ENCODE measurements around the gene LHX4.

GRCh38 chr1:180270530-180271271 lies 40.6 kb downstream of the LHX4 start:
- TF ChIP-seq SNAI2 (CRISPR knock-in tag; IDR thresholded peaks at IDR 0.05) (no peak), ZC3H10 (CRISPR knock-in tag; IDR thresholded peaks at IDR 0.05) (no peak), BACH2 (CRISPR knock-in tag; IDR thresholded peaks at IDR 0.05; ENCODE audit: borderline replicate concordance) (no peak), CSRNP3 (CRISPR knock-in tag; IDR thresholded peaks at IDR 0.05) (no peak), ZFP30 (CRISPR knock-in tag; IDR thresholded peaks at IDR 0.05) (no peak), ZFP3 (CRISPR knock-in tag; IDR thresholded peaks at IDR 0.05) (no peak), CSDC2 (CRISPR knock-in tag; IDR thresholded peaks at IDR 0.05) (no peak), POU6F1 (CRISPR knock-in tag; IDR thresholded peaks at IDR 0.05; ENCODE audit: borderline replicate concordance, low read depth) (no peak), TCF4 (CRISPR knock-in tag; IDR thresholded peaks at IDR 0.05; ENCODE audit: borderline replicate concordance) (no peak), ESRRG (CRISPR knock-in tag; IDR thresholded peaks at IDR 0.05) (no peak), ARNTL (CRISPR knock-in tag; IDR thresholded peaks at IDR 0.05; ENCODE audit: borderline replicate concordance, low read depth) (no peak), ISL1 (CRISPR knock-in tag; IDR thresholded peaks at IDR 0.05) (no peak)
- TF ChIP-seq, protein P1, sequence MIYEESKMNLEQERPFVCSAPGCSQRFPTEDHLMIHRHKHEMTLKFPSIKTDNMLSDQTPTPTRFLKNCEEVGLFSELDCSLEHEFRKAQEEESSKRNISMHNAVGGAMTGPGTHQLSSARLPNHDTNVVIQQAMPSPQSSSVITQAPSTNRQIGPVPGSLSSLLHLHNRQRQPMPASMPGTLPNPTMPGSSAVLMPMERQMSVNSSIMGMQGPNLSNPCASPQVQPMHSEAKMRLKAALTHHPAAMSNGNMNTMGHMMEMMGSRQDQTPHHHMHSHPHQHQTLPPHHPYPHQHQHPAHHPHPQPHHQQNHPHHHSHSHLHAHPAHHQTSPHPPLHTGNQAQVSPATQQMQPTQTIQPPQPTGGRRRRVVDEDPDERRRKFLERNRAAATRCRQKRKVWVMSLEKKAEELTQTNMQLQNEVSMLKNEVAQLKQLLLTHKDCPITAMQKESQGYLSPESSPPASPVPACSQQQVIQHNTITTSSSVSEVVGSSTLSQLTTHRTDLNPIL (CRISPR knock-in tag; IDR thresholded peaks at IDR 0.05; ENCODE audit: low read depth): no peak
